ENCODE measurements around the gene GCNA.
A peak's percentile ranks its signal among the peaks of the same experiment; 100 is the strongest.

Gene GCNA

GRCh38 chrX:71618787-71619186, 40.5 kb downstream of the GCNA start:
- no peak overlapping the region for H3K4me3 ChIP-seq (ENCODE audit: low read depth, low read length)
- DNase-seq (ENCODE audit: low read depth) = no peak
- in situ Hi-C loops (cut with HindIII; ENCODE audit: low sequenced_read_pairs) = no loop called here
- no peak for TF ChIP-seq CTCF (IDR thresholded peaks at IDR 0.05; ENCODE audit: low read depth, low read length, missing control alignments)

GRCh38 chrX:71619193-71619592, 41.0 kb downstream of the GCNA start:
- no peak for TF ChIP-seq CTCF (IDR thresholded peaks at IDR 0.05; ENCODE audit: low read depth, low read length, missing control alignments)
- DNase-seq (ENCODE audit: low read depth) = no peak
- in situ Hi-C loops (cut with HindIII; ENCODE audit: low sequenced_read_pairs) = no loop called here
- no peak overlapping the region for H3K4me3 ChIP-seq (ENCODE audit: low read depth, low read length)

GRCh38 chrX:71619986-71620385, 41.7 kb downstream of the GCNA start:
- H3K4me3 ChIP-seq (ENCODE audit: low read depth, low read length) = no peak overlapping the region
- no peak for DNase-seq (ENCODE audit: low read depth)
- no peak for TF ChIP-seq CTCF (IDR thresholded peaks at IDR 0.05; ENCODE audit: low read depth, low read length, missing control alignments)
- in situ Hi-C loops (cut with HindIII; ENCODE audit: low sequenced_read_pairs) = no loop called here

GRCh38 chrX:71621603-71622002, 43.4 kb downstream of the GCNA start:
- no peak for DNase-seq (ENCODE audit: low read depth)
- in situ Hi-C loops (cut with HindIII; ENCODE audit: low sequenced_read_pairs) = no loop called here
- no peak for TF ChIP-seq CTCF (IDR thresholded peaks at IDR 0.05; ENCODE audit: low read depth, low read length, missing control alignments)
- H3K4me3 ChIP-seq (ENCODE audit: low read depth, low read length) = no peak overlapping the region

- no peak for DNase-seq (ENCODE audit: low read depth)
- no peak overlapping the region for H3K4me3 ChIP-seq (ENCODE audit: low read depth, low read length)
- TF ChIP-seq CTCF (IDR thresholded peaks at IDR 0.05; ENCODE audit: low read depth, low read length, missing control alignments) = no peak
- in situ Hi-C loops (cut with HindIII; ENCODE audit: low sequenced_read_pairs) = no loop called here
Measured at GRCh38 chrX:71622032-71622575, 43.9 kb downstream of the GCNA start.

GRCh38 chrX:71622576-71623450, 44.6 kb downstream of the GCNA start:
- no peak overlapping the region for H3K4me3 ChIP-seq (ENCODE audit: low read depth, low read length)
- in situ Hi-C loops (cut with HindIII; ENCODE audit: low sequenced_read_pairs) = no loop called here
- TF ChIP-seq CTCF (IDR thresholded peaks at IDR 0.05; ENCODE audit: low read depth, low read length, missing control alignments) = peak; percentile 36
- peak; percentile 49 for DNase-seq (ENCODE audit: low read depth)
